ENCODE measurements around the gene PSMG4.

- TF ChIP-seq EZH2 (IDR thresholded peaks at IDR 0.05; ENCODE audit: borderline replicate concordance, low read length) (no peak), CTCF (conservative IDR thresholded peaks at IDR 0.05 in 1 of 2, IDR thresholded peaks at IDR 0.05 in 1 of 2; ENCODE audit: extremely low read depth in 1 of 2, insufficient read depth in 1 of 2, low read depth in 1 of 2, low read length in 2 of 2) (no peak)
These were observed 27.9 kb upstream of the PSMG4 start for GRCh38 chr6:3230900-3231246.
